ENCODE results near the gene DHRS7B.

The DHRS7B gene

DNA sequence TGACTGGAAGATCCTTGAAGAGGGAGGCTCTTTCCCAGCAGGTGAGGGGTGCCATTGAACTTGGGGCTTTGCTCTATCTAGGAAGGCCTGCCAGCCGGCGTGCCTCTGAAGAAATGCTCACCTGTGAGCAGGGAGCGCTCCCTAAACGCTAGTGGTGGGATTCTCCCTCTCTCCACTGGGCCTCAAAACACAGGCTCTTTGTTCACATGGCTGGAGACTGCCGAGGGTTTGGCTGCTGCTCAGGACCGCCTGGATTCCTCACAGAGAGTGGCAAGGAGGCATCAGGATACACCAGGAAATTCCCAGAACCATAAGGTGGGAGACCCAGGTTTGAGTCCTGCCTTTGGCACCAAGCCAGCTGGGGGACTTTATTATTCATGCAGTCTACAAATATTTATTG is 104.8 kb downstream of the DHRS7B start:
- no peaks in the 10 kb centered on the region for H3K9me3 ChIP-seq (ENCODE audit: insufficient read depth, low read length)
- H3K27me3 ChIP-seq (ENCODE audit: low read depth, low read length) = no peaks in the 10 kb centered on the region
- no peak overlapping the region for H3K9ac ChIP-seq (ENCODE audit: low read length)
- H3K4me1 ChIP-seq (ENCODE audit: low read length) = no peaks in the 10 kb centered on the region
- no peaks in the 10 kb centered on the region for H3K79me2 ChIP-seq (ENCODE audit: low read length)
- H3K4me3 ChIP-seq (ENCODE audit: low read length) = no peak overlapping the region
- H4K20me1 ChIP-seq (ENCODE audit: insufficient read depth, low read length) = no peaks in the 10 kb centered on the region
- H3K36me3 ChIP-seq (replicated peaks; ENCODE audit: low read depth, low read length) = no peaks in the 10 kb centered on the region
- no peak for TF ChIP-seq EZH2phosphoT487 (IDR thresholded peaks at IDR 0.05; ENCODE audit: low read depth)
- TF ChIP-seq, protein P1, sequence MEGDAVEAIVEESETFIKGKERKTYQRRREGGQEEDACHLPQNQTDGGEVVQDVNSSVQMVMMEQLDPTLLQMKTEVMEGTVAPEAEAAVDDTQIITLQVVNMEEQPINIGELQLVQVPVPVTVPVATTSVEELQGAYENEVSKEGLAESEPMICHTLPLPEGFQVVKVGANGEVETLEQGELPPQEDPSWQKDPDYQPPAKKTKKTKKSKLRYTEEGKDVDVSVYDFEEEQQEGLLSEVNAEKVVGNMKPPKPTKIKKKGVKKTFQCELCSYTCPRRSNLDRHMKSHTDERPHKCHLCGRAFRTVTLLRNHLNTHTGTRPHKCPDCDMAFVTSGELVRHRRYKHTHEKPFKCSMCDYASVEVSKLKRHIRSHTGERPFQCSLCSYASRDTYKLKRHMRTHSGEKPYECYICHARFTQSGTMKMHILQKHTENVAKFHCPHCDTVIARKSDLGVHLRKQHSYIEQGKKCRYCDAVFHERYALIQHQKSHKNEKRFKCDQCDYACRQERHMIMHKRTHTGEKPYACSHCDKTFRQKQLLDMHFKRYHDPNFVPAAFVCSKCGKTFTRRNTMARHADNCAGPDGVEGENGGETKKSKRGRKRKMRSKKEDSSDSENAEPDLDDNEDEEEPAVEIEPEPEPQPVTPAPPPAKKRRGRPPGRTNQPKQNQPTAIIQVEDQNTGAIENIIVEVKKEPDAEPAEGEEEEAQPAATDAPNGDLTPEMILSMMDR (IDR thresholded peaks at IDR 0.05; ENCODE audit: low read depth, low read length) = no peak
- no peak overlapping the region for H3K27ac ChIP-seq (ENCODE audit: low read length)
- no peak overlapping the region for H3K4me2 ChIP-seq (ENCODE audit: low read length)
- H2AFZ ChIP-seq (ENCODE audit: low read depth, low read length) = no peak overlapping the region

DNA sequence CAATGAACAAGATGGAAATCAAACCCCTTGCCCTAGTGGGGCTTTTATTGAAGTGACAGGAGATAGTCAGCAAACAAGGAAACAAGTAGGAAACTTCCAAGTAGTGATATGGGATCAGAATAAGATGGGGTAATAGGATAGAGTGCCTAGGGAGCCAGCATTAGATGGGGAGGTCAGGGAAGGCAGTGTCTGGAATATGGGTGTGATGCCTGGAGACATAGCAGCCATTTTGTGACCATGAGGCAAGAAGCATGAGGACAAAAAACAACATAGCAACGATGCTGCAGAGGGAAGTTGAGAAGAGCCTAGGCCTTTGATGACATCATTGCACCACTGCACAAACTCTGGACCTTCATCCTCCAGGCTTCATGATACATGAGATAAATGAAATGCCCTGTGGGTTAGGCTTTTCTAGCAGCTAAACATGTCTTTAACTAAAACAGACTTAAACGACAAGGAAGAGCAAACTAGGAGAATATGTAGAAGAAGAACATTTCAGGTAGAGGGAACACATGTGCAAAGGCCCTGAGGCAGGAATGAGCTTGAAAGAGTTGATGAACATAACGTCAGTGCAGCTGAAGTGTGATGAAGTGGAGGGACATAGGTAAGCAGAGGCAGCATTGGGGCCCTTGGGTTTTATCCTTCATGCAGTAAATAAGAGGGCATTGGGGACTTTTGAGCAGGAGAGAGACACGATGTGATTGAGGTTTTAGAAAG is 105.4 kb downstream of the DHRS7B start:
- Histone ChIP-seq H3K9ac (ENCODE audit: low read length) (no peak overlapping the region), H3K4me2 (ENCODE audit: low read length) (no peak overlapping the region), H3K4me3 (ENCODE audit: low read length) (no peak overlapping the region), H3K79me2 (ENCODE audit: low read length) (no peaks in the 10 kb centered on the region), H3K27me3 (ENCODE audit: low read depth, low read length) (no peaks in the 10 kb centered on the region), H3K9me3 (ENCODE audit: insufficient read depth, low read length) (no peaks in the 10 kb centered on the region), H4K20me1 (ENCODE audit: insufficient read depth, low read length) (no peaks in the 10 kb centered on the region), H2AFZ (ENCODE audit: low read depth, low read length) (no peak overlapping the region), H3K27ac (ENCODE audit: low read length) (no peak overlapping the region), H3K4me1 (ENCODE audit: low read length) (no peaks in the 10 kb centered on the region), H3K36me3 (replicated peaks; ENCODE audit: low read depth, low read length) (no peaks in the 10 kb centered on the region)
- TF ChIP-seq, protein P1 (IDR thresholded peaks at IDR 0.05; ENCODE audit: low read depth, low read length) = no peak
- no peak for TF ChIP-seq EZH2phosphoT487 (IDR thresholded peaks at IDR 0.05; ENCODE audit: low read depth)

DNA sequence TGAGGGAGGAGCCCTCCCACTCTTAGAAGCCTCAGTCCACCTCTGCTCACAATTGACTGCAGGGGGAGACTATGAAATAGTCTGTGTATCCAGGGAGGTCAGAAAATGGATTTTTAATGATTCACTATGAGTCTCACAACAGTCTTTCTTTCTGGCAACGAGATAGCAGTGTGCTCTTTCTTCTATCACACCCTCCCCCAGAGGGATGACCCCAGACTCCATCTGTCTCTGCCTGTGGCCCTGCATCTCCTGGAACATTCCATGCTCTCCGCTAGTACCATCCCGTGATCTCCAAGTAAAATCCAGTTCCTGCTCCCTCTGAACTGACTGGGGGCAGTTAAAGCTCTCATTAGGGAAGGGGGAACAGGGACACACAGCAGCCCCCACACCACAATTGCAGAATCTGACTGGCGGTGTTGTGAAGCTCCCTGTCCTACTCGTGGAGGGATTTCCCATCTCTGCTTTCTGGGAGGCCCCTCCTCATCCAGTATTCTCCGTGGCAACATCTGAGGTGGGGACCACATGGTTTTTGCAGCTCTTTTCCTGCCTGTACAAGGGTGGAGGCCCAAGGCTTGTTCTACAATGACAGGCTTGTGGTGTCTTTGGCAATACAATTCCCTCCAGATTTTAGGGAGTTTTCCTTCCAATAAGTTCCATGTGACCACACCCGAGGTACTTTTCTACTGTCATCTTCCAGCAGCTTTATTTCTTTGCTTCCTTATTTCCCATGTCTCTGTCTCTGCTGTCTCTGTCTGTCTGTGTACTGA is 107.0 kb downstream of the DHRS7B start:
- Histone ChIP-seq H2AFZ (ENCODE audit: low read depth, low read length) (no peak overlapping the region), H3K4me3 (ENCODE audit: low read length) (no peak overlapping the region), H3K4me1 (ENCODE audit: low read length) (no peaks in the 10 kb centered on the region), H3K27ac (ENCODE audit: low read length) (no peak overlapping the region), H3K79me2 (ENCODE audit: low read length) (no peaks in the 10 kb centered on the region), H3K27me3 (ENCODE audit: low read depth, low read length) (no peaks in the 10 kb centered on the region), H4K20me1 (ENCODE audit: insufficient read depth, low read length) (no peaks in the 10 kb centered on the region), H3K9me3 (ENCODE audit: insufficient read depth, low read length) (no peaks in the 10 kb centered on the region), H3K36me3 (replicated peaks; ENCODE audit: low read depth, low read length) (no peaks in the 10 kb centered on the region), H3K9ac (ENCODE audit: low read length) (no peak overlapping the region), H3K4me2 (ENCODE audit: low read length) (no peak overlapping the region)
- TF ChIP-seq, protein P1 (IDR thresholded peaks at IDR 0.05; ENCODE audit: low read depth, low read length) = no peak
- TF ChIP-seq EZH2phosphoT487 (IDR thresholded peaks at IDR 0.05; ENCODE audit: low read depth) = no peak

DNA sequence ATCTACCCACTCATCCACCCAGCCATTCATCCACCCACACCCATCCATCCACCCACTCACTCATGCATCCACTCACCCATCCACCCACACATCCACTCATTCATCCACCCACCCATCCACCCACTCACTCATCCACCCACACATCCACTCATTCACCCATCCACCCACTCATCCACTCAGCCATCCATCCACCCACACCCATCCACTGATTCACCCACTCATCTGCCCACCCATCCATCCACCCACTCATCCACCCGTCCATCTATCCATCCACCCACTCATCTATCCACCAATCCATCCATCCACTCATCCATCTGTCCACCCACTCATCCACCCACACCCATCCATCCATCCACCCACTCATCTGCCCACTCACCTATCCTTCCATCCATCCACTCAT is 109.2 kb downstream of the DHRS7B start:
- Histone ChIP-seq H3K4me1 (ENCODE audit: low read length) (no peaks in the 10 kb centered on the region), H3K27me3 (ENCODE audit: low read depth, low read length) (no peaks in the 10 kb centered on the region), H3K27ac (ENCODE audit: low read length) (no peak overlapping the region), H3K9ac (ENCODE audit: low read length) (no peak overlapping the region), H3K36me3 (replicated peaks; ENCODE audit: low read depth, low read length) (no peaks in the 10 kb centered on the region), H3K79me2 (ENCODE audit: low read length) (no peaks in the 10 kb centered on the region), H4K20me1 (ENCODE audit: insufficient read depth, low read length) (no peaks in the 10 kb centered on the region), H3K4me3 (ENCODE audit: low read length) (no peak overlapping the region), H2AFZ (ENCODE audit: low read depth, low read length) (no peak overlapping the region), H3K4me2 (ENCODE audit: low read length) (no peak overlapping the region), H3K9me3 (ENCODE audit: insufficient read depth, low read length) (no peaks in the 10 kb centered on the region)
- TF ChIP-seq, protein P1 (IDR thresholded peaks at IDR 0.05; ENCODE audit: low read depth, low read length) = no peak
- TF ChIP-seq EZH2phosphoT487 (IDR thresholded peaks at IDR 0.05; ENCODE audit: low read depth) = no peak
